Stimulated activated naive CD8-positive, alpha-beta T cell treated with anti-CD3 and anti-CD28 coated beads, Interleukin-15, amount 100 ng/mL, for 72 hours (primary cell): Measurements from ENCODE around the gene PRAMEF33.
"Not testable (repeated sequence)": the region's sequence is repeated elsewhere in the genome, so short reads cannot be mapped to it uniquely, and the experiment has no call there.

Experiments
- ATAC-seq: fragments of 150-1000 bp; cut with Tn5 transposase; 2 replicates; pipeline ENCODE4 v1.10.0; 2021; ENCODE audit warnings: mild to moderate bottlenecking, moderate library complexity
- DNase-seq, 2 donors: peaks; one replicate each; pipeline ENCODE4 v3.0.0; 2021 to 2022
- H3K27ac Mint-ChIP-seq, 2 donors: one replicate each; pipeline ENCODE4 v1.8.0; 2022; ENCODE audit warnings: mild to moderate bottlenecking in 2 of 2, mixed read lengths in 2 of 2, moderate library complexity in 2 of 2
- H3K27me3 Mint-ChIP-seq: one replicate; pipeline ENCODE4 v1.8.0; 2022; ENCODE audit warnings: mixed read lengths
- H3K4me1 Mint-ChIP-seq: one replicate; pipeline ENCODE4 v1.8.0; 2022; ENCODE audit warnings: mild to moderate bottlenecking, mixed read lengths
- H3K4me3 Mint-ChIP-seq, 2 donors: one replicate each; pipeline ENCODE4 v1.8.0; 2022; ENCODE audit warnings: mild to moderate bottlenecking in 2 of 2, mixed read lengths in 2 of 2, moderate library complexity in 1 of 2
- H3K9me3 Mint-ChIP-seq, 2 donors: one replicate each; pipeline ENCODE4 v1.8.0; 2022; ENCODE audit warnings: mixed read lengths in 2 of 2

The PRAMEF33 gene

GRCh38 chr1:13356774-13357173, 53.4 kb downstream of the PRAMEF33 start:
- peak; percentile 27 to 31 for DNase-seq
- not testable (repeated sequence) for ATAC-seq

More at GRCh38 chr1:13356774-13357173, 53.4 kb downstream of the PRAMEF33 start:
- H3K9me3 Mint-ChIP-seq, H3K27me3 Mint-ChIP-seq, H3K4me1 Mint-ChIP-seq, H3K27ac Mint-ChIP-seq, H3K4me3 Mint-ChIP-seq: not testable (repeated sequence)
